Measurements from ENCODE around the gene TPSD1.

- no peak for TF ChIP-seq CTCF (IDR thresholded peaks at IDR 0.05)
- no peak for TF ChIP-seq POLR2A (IDR thresholded peaks at IDR 0.05)
Observed at GRCh38 chr16:1218061-1218929, 37.6 kb upstream of the TPSD1 start.

Data from uterus (tissue), 2 donors.